ENCODE data around the gene CLRN3.

CLRN3 gene

DNA sequence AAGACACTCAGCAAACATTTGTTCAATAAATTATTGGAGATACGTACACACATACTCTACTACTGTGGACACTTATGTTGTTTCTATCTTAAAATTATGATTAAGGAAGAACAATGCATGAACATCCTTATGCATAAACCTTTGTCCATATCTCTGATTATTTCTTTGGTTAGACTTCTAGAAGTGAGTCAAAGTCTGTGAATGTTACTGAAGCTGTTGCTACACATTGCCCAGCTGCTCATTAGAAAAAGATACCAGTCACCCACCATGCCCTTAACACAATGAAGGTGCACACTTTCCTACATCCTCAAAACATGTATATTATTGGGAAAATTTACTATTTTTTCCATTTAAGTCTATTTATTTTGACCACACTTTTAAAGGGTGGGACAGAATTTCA lies 1.4 kb upstream of the CLRN3 start:
- no peak for DNase-seq

DNA sequence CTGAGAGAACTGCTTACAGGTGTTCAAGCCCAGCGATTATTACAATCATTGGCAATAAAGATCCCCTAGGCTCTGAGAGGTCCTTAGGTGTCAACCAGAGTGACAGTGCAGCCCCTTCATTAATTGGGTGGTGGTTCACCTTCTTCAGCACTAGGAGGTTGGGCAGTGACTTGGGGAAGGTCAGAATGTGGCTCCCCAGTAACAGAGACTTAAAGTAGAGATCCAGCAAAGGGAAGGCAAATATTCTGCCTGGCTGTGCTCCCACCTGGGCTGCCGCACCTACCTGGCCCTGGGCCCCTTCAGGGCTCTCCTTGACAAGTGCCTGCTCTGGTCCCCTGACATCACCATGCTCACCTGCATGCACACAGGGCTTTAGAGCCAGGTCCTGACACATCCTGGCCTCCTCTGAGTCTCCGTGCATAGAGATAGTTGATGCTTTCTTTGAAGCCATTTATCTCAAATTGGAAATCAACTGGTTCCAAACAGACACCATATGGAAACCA lies 1.9 kb downstream of the CLRN3 start:
- DNase-seq, result no peak

GRCh38 chr10:127890216-127890615 lies 2.5 kb downstream of the CLRN3 start:
- DNase-seq, result no peak

- no peak for DNase-seq
These were observed 3.0 kb downstream of the CLRN3 start for GRCh38 chr10:127889605-127890195.

- no peak for DNase-seq
These were observed 4.0 kb downstream of the CLRN3 start for GRCh38 chr10:127888521-127889312.

GRCh38 chr10:127887541-127888415 lies 5.0 kb downstream of the CLRN3 start:
- DNase-seq, result no peak

- no peak for DNase-seq
These were observed 6.2 kb downstream of the CLRN3 start for GRCh38 chr10:127886371-127887051.

DNA sequence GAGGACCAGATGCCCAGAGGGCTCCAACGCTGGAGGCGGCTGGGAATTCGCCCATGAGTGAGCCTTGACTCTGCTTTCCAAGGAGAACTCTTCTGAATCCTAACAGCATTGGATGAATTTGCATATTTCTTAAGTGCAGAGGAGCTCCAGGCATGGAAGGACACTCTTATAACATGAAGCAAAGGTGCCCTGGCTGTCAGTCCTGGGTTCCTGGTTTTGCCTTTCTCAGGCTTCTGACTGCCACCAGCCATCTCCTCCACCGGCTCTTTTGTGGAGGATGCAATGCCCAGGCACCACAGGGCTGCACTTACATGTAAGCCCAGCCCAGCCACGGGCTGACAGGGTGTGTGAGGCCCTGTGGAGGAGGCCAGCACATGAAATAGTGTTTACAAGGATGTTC lies 8.2 kb downstream of the CLRN3 start:
- DNase-seq, result no peak

DNA sequence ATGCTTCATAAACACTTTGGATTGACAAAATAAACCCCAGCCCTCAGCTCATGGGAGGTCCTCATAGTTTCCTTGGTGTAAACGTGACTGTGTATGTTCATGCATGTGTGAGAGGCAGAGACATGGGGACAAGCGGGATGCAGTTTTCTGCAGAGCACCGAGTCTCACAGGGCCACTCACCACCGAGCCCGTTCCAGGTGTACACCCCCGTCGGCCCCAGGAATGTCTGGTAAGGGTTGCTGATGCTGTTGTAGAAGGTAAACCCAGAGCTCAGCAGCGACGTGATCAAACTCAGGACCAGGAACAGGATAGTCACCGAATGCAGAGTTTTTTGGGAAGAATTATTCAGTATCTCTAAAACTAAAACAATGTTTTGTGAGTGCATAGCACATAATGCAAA lies 9.2 kb downstream of the CLRN3 start:
- no peak for DNase-seq

GRCh38 chr10:127882801-127883459 lies 9.8 kb downstream of the CLRN3 start:
- DNase-seq, result no peak

GRCh38 chr10:127882391-127882790 lies 10.3 kb downstream of the CLRN3 start:
- DNase-seq, result no peak

GRCh38 chr10:127881262-127881661 lies 11.5 kb downstream of the CLRN3 start:
- no peak for DNase-seq

- peak; percentile 21 for DNase-seq
These were observed 12.2 kb downstream of the CLRN3 start for GRCh38 chr10:127880557-127880956.

- DNase-seq, result no peak
These were observed 14.2 kb downstream of the CLRN3 start for GRCh38 chr10:127878475-127879055.

GRCh38 chr10:127877699-127878098 lies 15.0 kb downstream of the CLRN3 start:
- DNase-seq, result no peak

DNA sequence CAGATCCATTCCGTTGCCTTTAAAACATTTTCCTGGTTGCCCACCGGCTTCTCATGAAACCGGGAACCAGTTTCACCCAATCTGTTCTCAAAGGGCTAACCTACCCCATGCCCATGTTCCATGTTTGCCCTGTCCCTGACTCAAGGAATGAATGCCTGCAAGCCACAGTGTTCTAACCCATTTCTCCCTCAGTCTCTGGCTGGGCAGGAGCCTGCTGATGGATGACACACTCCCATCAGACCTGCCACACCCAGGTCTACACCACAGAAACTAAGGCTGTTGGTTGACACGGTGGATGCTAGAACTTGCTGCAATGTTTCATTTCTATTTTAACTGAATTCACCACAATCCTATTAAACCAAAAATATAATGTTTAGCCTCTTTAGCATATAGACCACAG lies 15.6 kb downstream of the CLRN3 start:
- no peak for DNase-seq

GRCh38 chr10:127875916-127876315 lies 16.8 kb downstream of the CLRN3 start:
- DNase-seq, result no peak

GRCh38 chr10:127875449-127875765 lies 17.3 kb downstream of the CLRN3 start:
- no peak for DNase-seq

DNA sequence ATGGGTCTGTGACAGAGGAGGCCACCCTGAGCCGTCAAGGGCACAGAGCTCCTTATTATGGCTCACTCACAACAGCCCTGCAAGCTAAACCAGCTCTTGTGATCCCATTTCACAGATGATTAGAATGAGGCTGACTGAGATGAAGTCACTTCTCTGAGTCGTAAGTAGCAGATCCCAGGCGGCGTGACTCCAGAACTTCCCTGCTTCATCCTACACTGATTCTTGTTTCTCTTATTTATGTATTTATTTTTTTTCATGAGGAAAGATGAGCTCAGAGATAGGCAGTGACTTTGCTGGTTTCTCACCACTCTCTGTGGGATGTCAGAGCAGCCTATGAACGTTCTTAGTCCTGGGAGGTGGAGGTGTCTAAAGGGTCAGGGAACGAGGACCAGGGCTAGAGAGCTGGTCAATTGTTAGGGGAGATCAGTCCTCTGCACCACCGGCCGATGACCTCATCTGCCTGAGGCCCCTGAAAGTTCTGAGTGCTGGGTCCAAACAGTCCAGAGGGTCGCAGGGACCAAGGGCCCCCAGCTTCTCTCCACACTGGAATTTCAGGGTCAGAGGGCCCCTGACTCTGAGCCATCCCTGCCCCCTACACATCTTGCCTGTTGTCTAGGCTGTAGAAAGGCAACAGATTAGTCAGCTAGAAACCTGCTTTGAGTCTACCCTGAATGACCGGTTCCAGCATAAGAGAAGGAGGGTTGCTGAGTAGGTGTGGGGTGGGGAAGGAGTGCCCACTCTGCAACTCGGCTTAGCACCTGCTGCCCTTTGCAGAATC lies 17.9 kb downstream of the CLRN3 start:
- DNase-seq, result no peak

- DNase-seq, result no peak
These were observed 18.8 kb downstream of the CLRN3 start for GRCh38 chr10:127873901-127874470.
